ENCODE data around the gene SKI. TPM values are rescaled to one million over a fixed set of nuclear protein-coding genes. Genes with fewer than 3 reads are reported as not detected.

Gene SKI
- total and polyA plus RNA-seq, 9 of the 15 experiments (the other 6 are each of a cell fraction or from before 2014, with no cell fraction given), result 0.10 to 60.5 (median 4.6) TPM

DNA sequence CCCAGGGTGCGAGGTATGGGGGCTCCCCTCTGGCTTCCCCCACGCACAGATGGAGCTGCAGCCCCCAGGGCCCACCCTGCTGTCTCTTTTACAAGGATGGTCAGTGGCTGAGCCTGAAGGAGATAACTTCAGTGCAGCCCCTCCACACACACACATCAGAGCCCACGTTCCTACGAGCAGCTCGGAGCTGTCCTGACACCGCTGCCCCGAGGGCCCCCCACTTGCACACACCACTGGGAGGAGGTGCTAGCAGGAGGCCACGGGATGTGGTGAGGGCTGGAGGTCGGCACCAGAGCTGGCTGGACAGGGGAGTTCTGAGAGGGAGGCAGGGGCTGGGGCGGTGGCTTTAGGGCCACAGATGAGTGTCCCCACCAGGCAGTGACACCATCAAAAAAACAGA, 109.4 kb downstream of the SKI start:
- no peak overlapping the region for H3K27ac ChIP-seq (ENCODE audit: extremely low read depth, low read depth, low read length)
- intact Hi-C loops (cut with micrococcal nuclease) (no loop called here), in situ Hi-C loops (cut with MboI) (no loop called here)
- ATAC-seq, result no peak
- FAIRE-seq, result no peak
- H3K4me2 ChIP-seq (ENCODE audit: insufficient read depth, low read length), result no peak overlapping the region
- peaks cover 0 to 59% of the 10 kb centered on the region in 2 experiments; a peak in 1 of 5 replicates for H3K4me1 ChIP-seq (replicated peaks in 1 of 2; ENCODE audit: control insufficient read depth in 2 of 2, insufficient read depth in 2 of 2, low read length in 2 of 2)
- WGBS (ENCODE audit: insufficient coverage, low coverage, missing lambda C conversion rate), result 3% methylated on average over 10 of the region's 10 CpGs
- H3K4me3 ChIP-seq, result no peak overlapping the region
- peaks cover 40% of the 10 kb centered on the region for H4K20me1 ChIP-seq (replicated peaks; ENCODE audit: control insufficient read depth, insufficient read depth, low read length)
- no peak for DNase-seq (ENCODE audit: extremely low read depth in 1 of 4, low spot score in 3 of 4)
- no peak overlapping the region for H2AFZ ChIP-seq (ENCODE audit: low read depth, low read length)
- no TSS peak for BruUV-seq (replicated peaks)
- H3K36me3 ChIP-seq (ENCODE audit: control insufficient read depth, insufficient read depth, low read length), result no peaks in the 10 kb centered on the region
- H3K27me3 ChIP-seq (ENCODE audit: control insufficient read depth in 2 of 2, insufficient read depth in 2 of 2, low read length in 2 of 2), result peaks cover 85 to 98% of the 10 kb centered on the region in 2 experiments
- peak overlapping the region in 1 of 2 experiments; percentile 45; a peak in 1 of 4 replicates for H3K9ac ChIP-seq (ENCODE audit: insufficient read depth in 1 of 2, low read depth in 2 of 2, low read length in 2 of 2)
- H3K9me1 ChIP-seq (ENCODE audit: control insufficient read depth, insufficient read depth, low read length), result no peaks in the 10 kb centered on the region
- TF ChIP-seq TRIM28 (IDR thresholded peaks at IDR 0.05), result no peak
- TF ChIP-seq RUNX1 (IDR thresholded peaks at IDR 0.05; ENCODE audit: low read depth), result no peak
- TF ChIP-seq CXXC5 (CRISPR knock-in tag; IDR thresholded peaks at IDR 0.05), result no peak
- no peak for TF ChIP-seq ZNF778 (CRISPR knock-in tag; IDR thresholded peaks at IDR 0.05)
- H3K9me3 ChIP-seq (replicated peaks; ENCODE audit: control insufficient read depth, insufficient read depth, low read depth, low read length), result no peaks in the 10 kb centered on the region
- ChIA-PET POLR2A (interaction anchor here (0.6 to 1.2 kb wide), 3 partner anchors 14 to 142 kb away, joined by 3 to 5 read pairs (median 3); no protein-coding TSS in a partner anchor), CTCF (ENCODE audit: low intra/inter-chr PET ratio) (no interaction called here)
- H3K79me2 ChIP-seq (ENCODE audit: control insufficient read depth, insufficient read depth, low read length), result no peaks in the 10 kb centered on the region

GRCh38 chr1:2339206-2340085, 111.3 kb downstream of the SKI start:
- Histone ChIP-seq H3K27me3 (ENCODE audit: control insufficient read depth in 2 of 2, insufficient read depth in 2 of 2, low read length in 2 of 2) (peaks cover 92 to 95% of the 10 kb centered on the region in 2 experiments), H3K27ac (ENCODE audit: extremely low read depth, low read depth, low read length) (no peak overlapping the region), H3K79me2 (ENCODE audit: control insufficient read depth, insufficient read depth, low read length) (no peaks in the 10 kb centered on the region), H3K9me3 (replicated peaks; ENCODE audit: control insufficient read depth, insufficient read depth, low read depth, low read length) (no peaks in the 10 kb centered on the region), H4K20me1 (replicated peaks; ENCODE audit: control insufficient read depth, insufficient read depth, low read length) (peaks cover 28% of the 10 kb centered on the region), H3K4me2 (ENCODE audit: insufficient read depth, low read length) (no peak overlapping the region), H3K9ac (ENCODE audit: insufficient read depth in 1 of 2, low read depth in 2 of 2, low read length in 2 of 2) (no peak overlapping the region; a peak in 1 of 4 replicates), H3K36me3 (ENCODE audit: control insufficient read depth, insufficient read depth, low read length) (no peaks in the 10 kb centered on the region), H2AFZ (ENCODE audit: low read depth, low read length) (no peak overlapping the region), H3K4me1 (replicated peaks in 1 of 2; ENCODE audit: control insufficient read depth in 2 of 2, insufficient read depth in 2 of 2, low read length in 2 of 2) (peaks cover 0 to 65% of the 10 kb centered on the region in 2 experiments; a peak in 2 of 5 replicates), H3K9me1 (ENCODE audit: control insufficient read depth, insufficient read depth, low read length) (no peaks in the 10 kb centered on the region), H3K4me3 (no peak overlapping the region)
- intact Hi-C loops (cut with micrococcal nuclease), result no loop called here
- in situ Hi-C loops (cut with MboI), result no loop called here
- ATAC-seq (no peak), FAIRE-seq (no peak), DNase-seq (ENCODE audit: extremely low read depth in 1 of 4, low spot score in 3 of 4) (no peak)
- ChIA-PET CTCF (ENCODE audit: low intra/inter-chr PET ratio) (no interaction called here), POLR2A (interaction anchor here (0.6 to 0.9 kb wide), 2 partner anchors 7 to 890 kb away, joined by 3 read pairs; no protein-coding TSS in a partner anchor)
- BruUV-seq (replicated peaks), result no TSS peak
- 21% methylated on average over 40 of the region's 45 CpGs for WGBS (ENCODE audit: insufficient coverage, low coverage, missing lambda C conversion rate)
- no peak for TF ChIP-seq ATF7 (IDR thresholded peaks at IDR 0.05)
- no peak for TF ChIP-seq RUNX1 (IDR thresholded peaks at IDR 0.05; ENCODE audit: low read depth)
- no peak for TF ChIP-seq SUPT5H (IDR thresholded peaks at IDR 0.05)
- no peak for TF ChIP-seq CEBPG (CRISPR knock-in tag; IDR thresholded peaks at IDR 0.05)
- no peak for TF ChIP-seq CEBPG (tag; conservative IDR thresholded peaks at IDR 0.05 in 1 of 2, IDR thresholded peaks at IDR 0.05 in 1 of 2)
- TF ChIP-seq DNMT1 (IDR thresholded peaks at IDR 0.05), result no peak
- TF ChIP-seq ZNF354B (CRISPR knock-in tag; IDR thresholded peaks at IDR 0.05), result no peak
- no peak for TF ChIP-seq RBFOX2 (IDR thresholded peaks at IDR 0.05; ENCODE audit: low read depth, low read length)
- no peak for TF ChIP-seq BRCA1 (IDR thresholded peaks at IDR 0.05)
- TF ChIP-seq BRCA1 (CRISPR knock-in tag; IDR thresholded peaks at IDR 0.05), result no peak
- no peak for TF ChIP-seq RBM14 (IDR thresholded peaks at IDR 0.05; ENCODE audit: borderline replicate concordance, insufficient read depth, low read depth, low read length)

Measured in K562 (cell line).